ENCODE data around the gene AP3S2. TPM values are rescaled to one million over a fixed set of nuclear protein-coding genes. Genes with fewer than 3 reads are reported as not detected.

Gene AP3S2
- total and polyA plus RNA-seq, 2 of the 8 experiments (the other 6 are each of a cell fraction or from before 2014, with no cell fraction given), result 19.2 to 45.4 TPM

GRCh38 chr15:89802231-89802928, 91.4 kb downstream of the AP3S2 start (continued):
- TF ChIP-seq, protein P1, sequence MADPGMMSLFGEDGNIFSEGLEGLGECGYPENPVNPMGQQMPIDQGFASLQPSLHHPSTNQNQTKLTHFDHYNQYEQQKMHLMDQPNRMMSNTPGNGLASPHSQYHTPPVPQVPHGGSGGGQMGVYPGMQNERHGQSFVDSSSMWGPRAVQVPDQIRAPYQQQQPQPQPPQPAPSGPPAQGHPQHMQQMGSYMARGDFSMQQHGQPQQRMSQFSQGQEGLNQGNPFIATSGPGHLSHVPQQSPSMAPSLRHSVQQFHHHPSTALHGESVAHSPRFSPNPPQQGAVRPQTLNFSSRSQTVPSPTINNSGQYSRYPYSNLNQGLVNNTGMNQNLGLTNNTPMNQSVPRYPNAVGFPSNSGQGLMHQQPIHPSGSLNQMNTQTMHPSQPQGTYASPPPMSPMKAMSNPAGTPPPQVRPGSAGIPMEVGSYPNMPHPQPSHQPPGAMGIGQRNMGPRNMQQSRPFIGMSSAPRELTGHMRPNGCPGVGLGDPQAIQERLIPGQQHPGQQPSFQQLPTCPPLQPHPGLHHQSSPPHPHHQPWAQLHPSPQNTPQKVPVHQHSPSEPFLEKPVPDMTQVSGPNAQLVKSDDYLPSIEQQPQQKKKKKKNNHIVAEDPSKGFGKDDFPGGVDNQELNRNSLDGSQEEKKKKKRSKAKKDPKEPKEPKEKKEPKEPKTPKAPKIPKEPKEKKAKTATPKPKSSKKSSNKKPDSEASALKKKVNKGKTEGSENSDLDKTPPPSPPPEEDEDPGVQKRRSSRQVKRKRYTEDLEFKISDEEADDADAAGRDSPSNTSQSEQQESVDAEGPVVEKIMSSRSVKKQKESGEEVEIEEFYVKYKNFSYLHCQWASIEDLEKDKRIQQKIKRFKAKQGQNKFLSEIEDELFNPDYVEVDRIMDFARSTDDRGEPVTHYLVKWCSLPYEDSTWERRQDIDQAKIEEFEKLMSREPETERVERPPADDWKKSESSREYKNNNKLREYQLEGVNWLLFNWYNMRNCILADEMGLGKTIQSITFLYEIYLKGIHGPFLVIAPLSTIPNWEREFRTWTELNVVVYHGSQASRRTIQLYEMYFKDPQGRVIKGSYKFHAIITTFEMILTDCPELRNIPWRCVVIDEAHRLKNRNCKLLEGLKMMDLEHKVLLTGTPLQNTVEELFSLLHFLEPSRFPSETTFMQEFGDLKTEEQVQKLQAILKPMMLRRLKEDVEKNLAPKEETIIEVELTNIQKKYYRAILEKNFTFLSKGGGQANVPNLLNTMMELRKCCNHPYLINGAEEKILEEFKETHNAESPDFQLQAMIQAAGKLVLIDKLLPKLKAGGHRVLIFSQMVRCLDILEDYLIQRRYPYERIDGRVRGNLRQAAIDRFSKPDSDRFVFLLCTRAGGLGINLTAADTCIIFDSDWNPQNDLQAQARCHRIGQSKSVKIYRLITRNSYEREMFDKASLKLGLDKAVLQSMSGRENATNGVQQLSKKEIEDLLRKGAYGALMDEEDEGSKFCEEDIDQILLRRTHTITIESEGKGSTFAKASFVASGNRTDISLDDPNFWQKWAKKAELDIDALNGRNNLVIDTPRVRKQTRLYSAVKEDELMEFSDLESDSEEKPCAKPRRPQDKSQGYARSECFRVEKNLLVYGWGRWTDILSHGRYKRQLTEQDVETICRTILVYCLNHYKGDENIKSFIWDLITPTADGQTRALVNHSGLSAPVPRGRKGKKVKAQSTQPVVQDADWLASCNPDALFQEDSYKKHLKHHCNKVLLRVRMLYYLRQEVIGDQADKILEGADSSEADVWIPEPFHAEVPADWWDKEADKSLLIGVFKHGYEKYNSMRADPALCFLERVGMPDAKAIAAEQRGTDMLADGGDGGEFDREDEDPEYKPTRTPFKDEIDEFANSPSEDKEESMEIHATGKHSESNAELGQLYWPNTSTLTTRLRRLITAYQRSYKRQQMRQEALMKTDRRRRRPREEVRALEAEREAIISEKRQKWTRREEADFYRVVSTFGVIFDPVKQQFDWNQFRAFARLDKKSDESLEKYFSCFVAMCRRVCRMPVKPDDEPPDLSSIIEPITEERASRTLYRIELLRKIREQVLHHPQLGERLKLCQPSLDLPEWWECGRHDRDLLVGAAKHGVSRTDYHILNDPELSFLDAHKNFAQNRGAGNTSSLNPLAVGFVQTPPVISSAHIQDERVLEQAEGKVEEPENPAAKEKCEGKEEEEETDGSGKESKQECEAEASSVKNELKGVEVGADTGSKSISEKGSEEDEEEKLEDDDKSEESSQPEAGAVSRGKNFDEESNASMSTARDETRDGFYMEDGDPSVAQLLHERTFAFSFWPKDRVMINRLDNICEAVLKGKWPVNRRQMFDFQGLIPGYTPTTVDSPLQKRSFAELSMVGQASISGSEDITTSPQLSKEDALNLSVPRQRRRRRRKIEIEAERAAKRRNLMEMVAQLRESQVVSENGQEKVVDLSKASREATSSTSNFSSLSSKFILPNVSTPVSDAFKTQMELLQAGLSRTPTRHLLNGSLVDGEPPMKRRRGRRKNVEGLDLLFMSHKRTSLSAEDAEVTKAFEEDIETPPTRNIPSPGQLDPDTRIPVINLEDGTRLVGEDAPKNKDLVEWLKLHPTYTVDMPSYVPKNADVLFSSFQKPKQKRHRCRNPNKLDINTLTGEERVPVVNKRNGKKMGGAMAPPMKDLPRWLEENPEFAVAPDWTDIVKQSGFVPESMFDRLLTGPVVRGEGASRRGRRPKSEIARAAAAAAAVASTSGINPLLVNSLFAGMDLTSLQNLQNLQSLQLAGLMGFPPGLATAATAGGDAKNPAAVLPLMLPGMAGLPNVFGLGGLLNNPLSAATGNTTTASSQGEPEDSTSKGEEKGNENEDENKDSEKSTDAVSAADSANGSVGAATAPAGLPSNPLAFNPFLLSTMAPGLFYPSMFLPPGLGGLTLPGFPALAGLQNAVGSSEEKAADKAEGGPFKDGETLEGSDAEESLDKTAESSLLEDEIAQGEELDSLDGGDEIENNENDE (IDR thresholded peaks at IDR 0.05; ENCODE audit: insufficient replicate concordance, low read length), result no peak
- TF ChIP-seq NRF1 (IDR thresholded peaks at IDR 0.05; ENCODE audit: low read depth, low read length) (no peak), KDM1A (IDR thresholded peaks at IDR 0.05; ENCODE audit: borderline replicate concordance, low read length) (no peak), CREB1 (IDR thresholded peaks at IDR 0.05) (no peak), SUZ12 (IDR thresholded peaks at IDR 0.05; ENCODE audit: low read length) (no peak), RBBP5 (IDR thresholded peaks at IDR 0.05; ENCODE audit: borderline replicate concordance, low read depth, low read length) (no peak), USF2 (IDR thresholded peaks at IDR 0.05; ENCODE audit: low read length) (no peak), NANOG (IDR thresholded peaks at IDR 0.05; ENCODE audit: insufficient read depth, low read depth, low read length, poor library complexity, severe bottlenecking) (no peak)
- TF ChIP-seq, protein P2, sequence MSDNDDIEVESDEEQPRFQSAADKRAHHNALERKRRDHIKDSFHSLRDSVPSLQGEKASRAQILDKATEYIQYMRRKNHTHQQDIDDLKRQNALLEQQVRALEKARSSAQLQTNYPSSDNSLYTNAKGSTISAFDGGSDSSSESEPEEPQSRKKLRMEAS (IDR thresholded peaks at IDR 0.05), result no peak
